ENCODE data around the gene FYTTD1. TPM values are rescaled to one million over a fixed set of nuclear protein-coding genes. Genes with fewer than 3 reads are reported as not detected.

FYTTD1 gene
- polyA plus RNA-seq, 2 donors = 11.2 to 17.8 TPM

GRCh38 chr3:197784019-197784585 lies 34.4 kb downstream of the FYTTD1 start:
- no peaks in the 10 kb centered on the region for H3K4me1 ChIP-seq (ENCODE audit: control insufficient read depth in 2 of 2, insufficient read depth in 2 of 2, low read length in 1 of 2)
- H3K36me3 ChIP-seq (ENCODE audit: control insufficient read depth in 2 of 2, insufficient read depth in 2 of 2, low read length in 1 of 2) = peaks cover 2 to 8% of the 10 kb centered on the region in 2 donors
- H3K9me3 ChIP-seq (ENCODE audit: control insufficient read depth in 2 of 2, insufficient read depth in 1 of 2, low read depth in 1 of 2, low read length in 1 of 2) = no peaks in the 10 kb centered on the region
- H3K27me3 ChIP-seq (ENCODE audit: control insufficient read depth in 1 of 2, insufficient read depth in 2 of 2, low read length in 2 of 2) = no peaks in the 10 kb centered on the region
- 92% methylated on average over 7 of the region's 7 CpGs for WGBS, 2 donors
- H3K27ac ChIP-seq (ENCODE audit: low read depth in 2 of 2, low read length in 1 of 2) = no peak overlapping the region
- H3K4me3 ChIP-seq (ENCODE audit: low read depth in 1 of 2, low read length in 2 of 2) = no peak overlapping the region

GRCh38 chr3:197787412-197787811 lies 37.7 kb downstream of the FYTTD1 start:
- WGBS, 2 donors = 50 to 76% methylated on average over 1 of the region's 1 CpG
- Histone ChIP-seq H3K36me3 (ENCODE audit: control insufficient read depth in 2 of 2, insufficient read depth in 2 of 2, low read length in 1 of 2) (peaks cover 0 to under 1% of the 10 kb centered on the region in 2 donors), H3K27ac (ENCODE audit: low read depth in 2 of 2, low read length in 1 of 2) (peak overlapping the region in 1 of 2 donors; percentile 55), H3K4me3 (ENCODE audit: low read depth in 1 of 2, low read length in 2 of 2) (no peak overlapping the region), H3K27me3 (ENCODE audit: control insufficient read depth in 1 of 2, insufficient read depth in 2 of 2, low read length in 2 of 2) (no peaks in the 10 kb centered on the region), H3K4me1 (ENCODE audit: control insufficient read depth in 2 of 2, insufficient read depth in 2 of 2, low read length in 1 of 2) (no peaks in the 10 kb centered on the region), H3K9me3 (ENCODE audit: control insufficient read depth in 2 of 2, insufficient read depth in 1 of 2, low read depth in 1 of 2, low read length in 1 of 2) (no peaks in the 10 kb centered on the region)

- 86 to 92% methylated on average over 3 of the region's 3 CpGs for WGBS, 2 donors
- Histone ChIP-seq H3K4me1 (ENCODE audit: control insufficient read depth in 2 of 2, insufficient read depth in 2 of 2, low read length in 1 of 2) (no peaks in the 10 kb centered on the region), H3K27me3 (ENCODE audit: control insufficient read depth in 1 of 2, insufficient read depth in 2 of 2, low read length in 2 of 2) (no peaks in the 10 kb centered on the region)
Measured at GRCh38 chr3:197789309-197789708, 39.6 kb downstream of the FYTTD1 start.

DNA sequence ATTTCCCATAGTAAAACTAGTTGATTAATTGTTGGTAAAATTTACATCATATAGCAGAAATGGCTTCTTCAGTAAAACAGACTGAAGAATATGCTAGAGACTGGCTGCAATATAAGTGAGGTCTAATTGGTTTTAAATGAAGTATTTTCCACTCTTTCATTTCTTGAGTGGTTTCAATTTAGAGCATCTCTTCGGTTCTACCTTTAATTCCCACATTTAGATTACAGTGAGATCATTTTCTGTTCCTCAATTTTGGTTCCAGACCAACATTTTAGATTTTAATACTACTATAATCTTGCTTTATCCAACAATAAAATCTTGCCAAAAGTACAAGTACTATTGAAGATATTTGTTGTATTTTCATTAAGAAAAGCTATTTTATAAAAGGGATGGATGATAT lies 40.4 kb downstream of the FYTTD1 start:
- Histone ChIP-seq H3K4me3 (ENCODE audit: low read depth in 1 of 2, low read length in 2 of 2) (no peak overlapping the region), H3K9me3 (ENCODE audit: control insufficient read depth in 2 of 2, insufficient read depth in 1 of 2, low read depth in 1 of 2, low read length in 1 of 2) (no peaks in the 10 kb centered on the region), H3K27ac (ENCODE audit: low read depth in 2 of 2, low read length in 1 of 2) (no peak overlapping the region), H3K4me1 (ENCODE audit: control insufficient read depth in 2 of 2, insufficient read depth in 2 of 2, low read length in 1 of 2) (no peaks in the 10 kb centered on the region), H3K36me3 (ENCODE audit: control insufficient read depth in 2 of 2, insufficient read depth in 2 of 2, low read length in 1 of 2) (no peaks in the 10 kb centered on the region), H3K27me3 (ENCODE audit: control insufficient read depth in 1 of 2, insufficient read depth in 2 of 2, low read length in 2 of 2) (no peaks in the 10 kb centered on the region)
- 62 to 81% methylated on average over 1 of the region's 1 CpG for WGBS, 2 donors

More at GRCh38 chr3:197789309-197789708, 39.6 kb downstream of the FYTTD1 start:
- Histone ChIP-seq H3K4me3 (ENCODE audit: low read depth in 1 of 2, low read length in 2 of 2) (no peak overlapping the region), H3K27ac (ENCODE audit: low read depth in 2 of 2, low read length in 1 of 2) (no peak overlapping the region), H3K9me3 (ENCODE audit: control insufficient read depth in 2 of 2, insufficient read depth in 1 of 2, low read depth in 1 of 2, low read length in 1 of 2) (no peaks in the 10 kb centered on the region), H3K36me3 (ENCODE audit: control insufficient read depth in 2 of 2, insufficient read depth in 2 of 2, low read length in 1 of 2) (no peaks in the 10 kb centered on the region)

GRCh38 chr3:197791113-197791891 lies 41.6 kb downstream of the FYTTD1 start, which contains the start of gene LRCH3:
Gene LRCH3 (plus strand): TSS chr3:197791254. CDS start chr3:197791279, 25 bp downstream.
- H3K4me3 ChIP-seq (ENCODE audit: low read depth in 1 of 2, low read length in 2 of 2) = peak within 1 kb of the TSS; percentile 73 to 94
- H3K27ac ChIP-seq (ENCODE audit: low read depth in 2 of 2, low read length in 1 of 2) = peak within 1 kb of the TSS; percentile 97 to 98
- H3K36me3 ChIP-seq (ENCODE audit: control insufficient read depth in 2 of 2, insufficient read depth in 2 of 2, low read length in 1 of 2) = no peaks in the 10 kb centered on the region
- no peaks in the 10 kb centered on the region for H3K9me3 ChIP-seq (ENCODE audit: control insufficient read depth in 2 of 2, insufficient read depth in 1 of 2, low read depth in 1 of 2, low read length in 1 of 2)
- no peaks in the 10 kb centered on the region for H3K27me3 ChIP-seq (ENCODE audit: control insufficient read depth in 1 of 2, insufficient read depth in 2 of 2, low read length in 2 of 2)
- no peaks in the 10 kb centered on the region for H3K4me1 ChIP-seq (ENCODE audit: control insufficient read depth in 2 of 2, insufficient read depth in 2 of 2, low read length in 1 of 2)
- 0 to 1% methylated on average over 67 to 83 of the region's 83 CpGs for WGBS, 2 donors

GRCh38 chr3:197791892-197792647 lies 42.4 kb downstream of the FYTTD1 start:
- H3K4me1 ChIP-seq (ENCODE audit: control insufficient read depth in 2 of 2, insufficient read depth in 2 of 2, low read length in 1 of 2) = no peaks in the 10 kb centered on the region
- no peaks in the 10 kb centered on the region for H3K9me3 ChIP-seq (ENCODE audit: control insufficient read depth in 2 of 2, insufficient read depth in 1 of 2, low read depth in 1 of 2, low read length in 1 of 2)
- H3K27me3 ChIP-seq (ENCODE audit: control insufficient read depth in 1 of 2, insufficient read depth in 2 of 2, low read length in 2 of 2) = no peaks in the 10 kb centered on the region
- WGBS, 2 donors = 16 to 18% methylated on average over 25 of the region's 25 CpGs
- peak overlapping the region; percentile 97 to 98 for H3K27ac ChIP-seq (ENCODE audit: low read depth in 2 of 2, low read length in 1 of 2)
- peak overlapping the region; percentile 73 to 94 for H3K4me3 ChIP-seq (ENCODE audit: low read depth in 1 of 2, low read length in 2 of 2)
- H3K36me3 ChIP-seq (ENCODE audit: control insufficient read depth in 2 of 2, insufficient read depth in 2 of 2, low read length in 1 of 2) = no peaks in the 10 kb centered on the region

DNA sequence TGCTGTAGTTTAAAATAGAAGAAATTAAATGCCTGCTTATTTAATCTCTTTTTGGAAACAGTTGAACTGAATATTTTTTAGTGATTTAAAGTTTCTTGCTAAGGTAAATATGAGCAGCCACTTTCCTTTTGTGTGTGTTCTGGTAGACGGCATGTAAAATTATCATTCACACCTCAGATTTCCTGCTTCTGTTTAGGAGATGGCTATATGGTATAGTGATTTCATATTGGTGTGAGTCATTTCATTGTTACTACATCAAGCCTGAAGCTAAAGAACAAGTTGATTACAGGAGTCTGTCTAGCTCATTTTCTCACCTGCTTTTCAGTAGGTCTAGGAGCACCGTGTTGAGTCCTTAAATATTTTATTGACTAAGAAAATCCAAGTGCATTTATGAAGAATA lies 43.6 kb downstream of the FYTTD1 start:
- 10 to 19% methylated on average over 2 of the region's 2 CpGs for WGBS, 2 donors
- Histone ChIP-seq H3K4me1 (ENCODE audit: control insufficient read depth in 2 of 2, insufficient read depth in 2 of 2, low read length in 1 of 2) (no peaks in the 10 kb centered on the region), H3K27me3 (ENCODE audit: control insufficient read depth in 1 of 2, insufficient read depth in 2 of 2, low read length in 2 of 2) (no peaks in the 10 kb centered on the region), H3K36me3 (ENCODE audit: control insufficient read depth in 2 of 2, insufficient read depth in 2 of 2, low read length in 1 of 2) (no peaks in the 10 kb centered on the region), H3K9me3 (ENCODE audit: control insufficient read depth in 2 of 2, insufficient read depth in 1 of 2, low read depth in 1 of 2, low read length in 1 of 2) (no peaks in the 10 kb centered on the region), H3K4me3 (ENCODE audit: low read depth in 1 of 2, low read length in 2 of 2) (no peak overlapping the region), H3K27ac (ENCODE audit: low read depth in 2 of 2, low read length in 1 of 2) (no peak overlapping the region)

DNA sequence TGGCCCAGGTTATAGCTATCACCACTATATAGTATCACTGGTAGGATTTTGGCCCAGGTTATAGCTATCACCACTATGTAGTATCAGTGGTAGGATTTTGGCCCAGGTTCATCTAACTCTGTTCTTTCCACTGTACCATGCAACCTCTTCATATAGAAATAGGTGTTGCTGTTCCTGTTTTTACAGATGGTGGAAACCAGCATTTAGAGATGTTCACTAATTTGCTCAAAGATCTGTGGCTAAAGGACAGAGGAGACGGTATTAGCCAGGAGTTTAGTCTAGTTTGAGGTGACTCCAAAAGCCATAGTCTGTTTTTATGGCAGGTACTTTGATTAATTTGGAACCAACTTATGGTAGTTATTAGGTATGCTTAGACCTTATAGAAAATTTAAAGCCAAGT lies 44.4 kb downstream of the FYTTD1 start:
- no peaks in the 10 kb centered on the region for H3K4me1 ChIP-seq (ENCODE audit: control insufficient read depth in 2 of 2, insufficient read depth in 2 of 2, low read length in 1 of 2)
- H3K9me3 ChIP-seq (ENCODE audit: control insufficient read depth in 2 of 2, insufficient read depth in 1 of 2, low read depth in 1 of 2, low read length in 1 of 2) = no peaks in the 10 kb centered on the region
- no peak overlapping the region for H3K27ac ChIP-seq (ENCODE audit: low read depth in 2 of 2, low read length in 1 of 2)
- WGBS, 2 donors = 83 to 93% methylated on average over 1 of the region's 1 CpG
- no peaks in the 10 kb centered on the region for H3K27me3 ChIP-seq (ENCODE audit: control insufficient read depth in 1 of 2, insufficient read depth in 2 of 2, low read length in 2 of 2)
- H3K36me3 ChIP-seq (ENCODE audit: control insufficient read depth in 2 of 2, insufficient read depth in 2 of 2, low read length in 1 of 2) = no peaks in the 10 kb centered on the region
- no peak overlapping the region for H3K4me3 ChIP-seq (ENCODE audit: low read depth in 1 of 2, low read length in 2 of 2)

DNA sequence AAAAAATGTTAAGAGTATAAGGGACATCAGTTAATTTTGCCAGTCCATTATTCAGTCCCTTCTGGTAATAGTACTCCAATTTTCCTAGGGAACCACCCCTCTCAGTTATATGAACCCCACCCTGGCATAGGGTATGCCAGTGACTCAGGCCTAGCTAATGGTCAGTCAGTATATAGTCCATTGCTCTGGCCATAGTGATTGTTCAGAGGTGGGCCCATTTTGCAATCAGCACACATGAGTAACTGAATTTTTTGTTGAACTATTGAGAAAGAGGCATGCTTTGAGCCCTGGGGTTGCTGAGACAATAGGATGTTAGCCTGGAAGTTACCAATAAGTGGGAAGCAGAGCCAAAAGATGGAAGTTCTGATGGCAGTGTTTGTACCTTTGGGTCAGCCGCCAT lies 45.5 kb downstream of the FYTTD1 start:
- WGBS, 2 donors = 98 to 100% methylated on average over 1 of the region's 1 CpG
- Histone ChIP-seq H3K36me3 (ENCODE audit: control insufficient read depth in 2 of 2, insufficient read depth in 2 of 2, low read length in 1 of 2) (no peaks in the 10 kb centered on the region), H3K4me1 (ENCODE audit: control insufficient read depth in 2 of 2, insufficient read depth in 2 of 2, low read length in 1 of 2) (no peaks in the 10 kb centered on the region), H3K9me3 (ENCODE audit: control insufficient read depth in 2 of 2, insufficient read depth in 1 of 2, low read depth in 1 of 2, low read length in 1 of 2) (no peaks in the 10 kb centered on the region), H3K27ac (ENCODE audit: low read depth in 2 of 2, low read length in 1 of 2) (no peak overlapping the region), H3K4me3 (ENCODE audit: low read depth in 1 of 2, low read length in 2 of 2) (no peak overlapping the region), H3K27me3 (ENCODE audit: control insufficient read depth in 1 of 2, insufficient read depth in 2 of 2, low read length in 2 of 2) (no peaks in the 10 kb centered on the region)
